Measurements from ENCODE around the gene SCG3.

DNA sequence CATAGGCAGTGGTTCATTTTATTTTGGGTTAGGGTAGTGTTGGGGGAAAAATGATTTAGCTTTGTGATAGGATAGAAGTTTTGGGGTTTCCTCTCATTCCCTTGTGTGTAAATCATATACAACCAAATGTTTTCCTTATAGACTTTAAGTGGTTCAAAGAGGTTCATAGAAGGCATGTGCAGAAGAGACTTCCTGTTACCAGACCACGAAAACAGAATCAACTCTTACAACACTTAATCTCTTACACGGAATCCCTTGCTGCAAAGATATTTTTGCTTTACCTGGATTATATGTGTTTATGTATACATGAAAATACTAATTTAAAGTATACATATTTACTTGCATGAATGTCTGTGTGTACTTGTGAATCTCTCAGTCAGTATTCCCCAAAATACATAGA, 73.0 kb downstream of the SCG3 start:
- TF ChIP-seq POLR2A (IDR thresholded peaks at IDR 0.05) = no peak
- TF ChIP-seq, protein P1, sequence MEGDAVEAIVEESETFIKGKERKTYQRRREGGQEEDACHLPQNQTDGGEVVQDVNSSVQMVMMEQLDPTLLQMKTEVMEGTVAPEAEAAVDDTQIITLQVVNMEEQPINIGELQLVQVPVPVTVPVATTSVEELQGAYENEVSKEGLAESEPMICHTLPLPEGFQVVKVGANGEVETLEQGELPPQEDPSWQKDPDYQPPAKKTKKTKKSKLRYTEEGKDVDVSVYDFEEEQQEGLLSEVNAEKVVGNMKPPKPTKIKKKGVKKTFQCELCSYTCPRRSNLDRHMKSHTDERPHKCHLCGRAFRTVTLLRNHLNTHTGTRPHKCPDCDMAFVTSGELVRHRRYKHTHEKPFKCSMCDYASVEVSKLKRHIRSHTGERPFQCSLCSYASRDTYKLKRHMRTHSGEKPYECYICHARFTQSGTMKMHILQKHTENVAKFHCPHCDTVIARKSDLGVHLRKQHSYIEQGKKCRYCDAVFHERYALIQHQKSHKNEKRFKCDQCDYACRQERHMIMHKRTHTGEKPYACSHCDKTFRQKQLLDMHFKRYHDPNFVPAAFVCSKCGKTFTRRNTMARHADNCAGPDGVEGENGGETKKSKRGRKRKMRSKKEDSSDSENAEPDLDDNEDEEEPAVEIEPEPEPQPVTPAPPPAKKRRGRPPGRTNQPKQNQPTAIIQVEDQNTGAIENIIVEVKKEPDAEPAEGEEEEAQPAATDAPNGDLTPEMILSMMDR (IDR thresholded peaks at IDR 0.05) = no peak
